Measurements from ENCODE around the gene COG4. TPM values are rescaled to one million over a fixed set of nuclear protein-coding genes. Genes with fewer than 3 reads are reported as not detected.

COG4 gene
- polyA plus RNA-seq, 1 experiment, result 71.7 TPM

DNA sequence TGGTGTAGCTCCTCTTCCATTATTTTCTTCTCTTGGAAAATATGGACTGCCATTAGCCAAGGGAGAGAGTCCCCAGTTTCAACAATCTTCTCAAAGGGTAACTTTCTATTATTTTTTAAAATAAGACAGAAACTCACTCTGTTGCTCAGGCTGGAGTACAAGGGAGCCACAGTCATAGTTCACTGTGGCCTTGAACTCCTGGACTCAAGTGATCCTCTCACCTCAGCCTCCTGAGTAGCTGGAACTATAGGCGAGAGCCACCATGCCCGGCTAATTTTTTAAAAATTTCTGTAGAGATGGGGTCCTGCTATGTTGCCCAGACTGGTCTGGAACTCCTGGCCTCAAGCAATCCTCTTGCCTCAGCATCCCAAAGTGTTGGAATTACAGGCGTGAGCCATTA lies 13.1 kb downstream of the COG4 start:
- TF ChIP-seq, protein P1, sequence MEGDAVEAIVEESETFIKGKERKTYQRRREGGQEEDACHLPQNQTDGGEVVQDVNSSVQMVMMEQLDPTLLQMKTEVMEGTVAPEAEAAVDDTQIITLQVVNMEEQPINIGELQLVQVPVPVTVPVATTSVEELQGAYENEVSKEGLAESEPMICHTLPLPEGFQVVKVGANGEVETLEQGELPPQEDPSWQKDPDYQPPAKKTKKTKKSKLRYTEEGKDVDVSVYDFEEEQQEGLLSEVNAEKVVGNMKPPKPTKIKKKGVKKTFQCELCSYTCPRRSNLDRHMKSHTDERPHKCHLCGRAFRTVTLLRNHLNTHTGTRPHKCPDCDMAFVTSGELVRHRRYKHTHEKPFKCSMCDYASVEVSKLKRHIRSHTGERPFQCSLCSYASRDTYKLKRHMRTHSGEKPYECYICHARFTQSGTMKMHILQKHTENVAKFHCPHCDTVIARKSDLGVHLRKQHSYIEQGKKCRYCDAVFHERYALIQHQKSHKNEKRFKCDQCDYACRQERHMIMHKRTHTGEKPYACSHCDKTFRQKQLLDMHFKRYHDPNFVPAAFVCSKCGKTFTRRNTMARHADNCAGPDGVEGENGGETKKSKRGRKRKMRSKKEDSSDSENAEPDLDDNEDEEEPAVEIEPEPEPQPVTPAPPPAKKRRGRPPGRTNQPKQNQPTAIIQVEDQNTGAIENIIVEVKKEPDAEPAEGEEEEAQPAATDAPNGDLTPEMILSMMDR (IDR thresholded peaks at IDR 0.05; ENCODE audit: insufficient read depth, low read depth, low read length), result no peak
- Histone ChIP-seq H3K36me3 (ENCODE audit: control insufficient read depth, insufficient read depth, low read length) (peaks cover 19% of the 10 kb centered on the region), H3K27me3 (ENCODE audit: control insufficient read depth, insufficient read depth, low read length) (no peaks in the 10 kb centered on the region), H3K4me3 (ENCODE audit: low read depth, low read length) (no peak overlapping the region)
- DNase-seq (ENCODE audit: low read depth), result no peak
- ChIA-PET CTCF (interaction anchor here (1.6 kb wide), 1 partner anchor 26 kb away, joined by 3 read pairs; no protein-coding TSS in a partner anchor), POLR2A (no interaction called here)

GRCh38 chr16:70508752-70509151 lies 14.6 kb downstream of the COG4 start:
- POLR2A ChIA-PET, result interaction anchor here (0.6 kb wide), 1 partner anchor 12 kb away, joined by 3 read pairs; no protein-coding TSS in a partner anchor
- Histone ChIP-seq H3K36me3 (ENCODE audit: control insufficient read depth, insufficient read depth, low read length) (peaks cover 16% of the 10 kb centered on the region), H3K4me3 (ENCODE audit: low read depth, low read length) (no peak overlapping the region), H3K27me3 (ENCODE audit: control insufficient read depth, insufficient read depth, low read length) (no peaks in the 10 kb centered on the region)
- TF ChIP-seq, protein P1 (IDR thresholded peaks at IDR 0.05; ENCODE audit: insufficient read depth, low read depth, low read length), result 0 out of 2 replicates have a peak, but pooled peaks have one; percentile 10
- CTCF ChIA-PET, result interaction anchor here (0.8 to 1.6 kb wide), 3 partner anchors 8 to 25 kb away, joined by 3 read pairs; no protein-coding TSS in a partner anchor
- no peak for DNase-seq (ENCODE audit: low read depth)

- H3K4me3 ChIP-seq (ENCODE audit: low read depth, low read length), result no peak overlapping the region
- peaks cover 30% of the 10 kb centered on the region for H3K36me3 ChIP-seq (ENCODE audit: control insufficient read depth, insufficient read depth, low read length)
- H3K27me3 ChIP-seq (ENCODE audit: control insufficient read depth, insufficient read depth, low read length), result no peaks in the 10 kb centered on the region
- TF ChIP-seq, protein P1 (IDR thresholded peaks at IDR 0.05; ENCODE audit: insufficient read depth, low read depth, low read length), result no peak
- ChIA-PET CTCF (no interaction called here), POLR2A (no interaction called here)
- DNase-seq (ENCODE audit: low read depth), result no peak
Measured at GRCh38 chr16:70496513-70496912, 26.8 kb downstream of the COG4 start.

DNA sequence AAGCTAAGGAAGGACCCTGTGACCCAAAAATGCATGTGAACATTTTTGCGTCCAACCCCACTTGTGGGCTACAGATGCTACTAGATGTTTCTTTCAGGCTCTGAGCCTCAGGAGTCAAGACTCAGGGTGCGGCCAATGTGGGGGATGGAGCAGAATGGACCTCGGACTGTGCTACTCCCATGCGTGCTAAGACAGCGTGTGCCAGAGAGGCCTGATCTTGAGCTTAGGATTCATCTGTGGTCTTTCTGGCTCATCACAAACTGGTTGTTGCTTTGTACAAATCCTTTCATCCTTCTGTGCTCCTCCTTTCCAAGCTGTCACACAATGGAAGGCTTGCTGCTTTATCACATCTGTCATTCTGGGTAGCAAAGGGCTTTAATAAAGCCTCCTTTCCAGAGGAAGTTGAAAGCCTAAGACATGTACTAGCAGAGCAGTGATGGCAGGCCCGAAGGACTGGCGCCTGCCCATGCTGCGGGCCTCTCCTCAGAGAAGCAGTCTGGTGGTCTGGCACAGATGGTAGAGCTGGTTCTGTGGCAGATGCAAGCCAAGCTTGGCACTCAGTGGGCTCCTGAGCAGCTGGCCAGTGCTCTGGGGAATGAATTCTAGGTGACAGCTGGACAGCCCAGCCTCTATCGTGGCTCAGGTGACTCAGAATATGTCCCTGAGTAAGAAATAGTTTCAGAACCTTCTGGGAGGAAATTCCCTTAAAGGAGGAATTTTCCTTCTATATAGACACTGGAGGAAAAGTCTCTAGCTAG lies 27.8 kb downstream of the COG4 start:
- DNase-seq (ENCODE audit: low read depth), result no peak
- Histone ChIP-seq H3K36me3 (ENCODE audit: control insufficient read depth, insufficient read depth, low read length) (peaks cover 27% of the 10 kb centered on the region), H3K4me3 (ENCODE audit: low read depth, low read length) (no peak overlapping the region), H3K27me3 (ENCODE audit: control insufficient read depth, insufficient read depth, low read length) (no peaks in the 10 kb centered on the region)
- TF ChIP-seq, protein P1 (IDR thresholded peaks at IDR 0.05; ENCODE audit: insufficient read depth, low read depth, low read length), result no peak
- ChIA-PET POLR2A (no interaction called here), CTCF (interaction anchor here (1.3 kb wide), 1 partner anchor 79 kb away, joined by 3 read pairs; no protein-coding TSS in a partner anchor)

DNA sequence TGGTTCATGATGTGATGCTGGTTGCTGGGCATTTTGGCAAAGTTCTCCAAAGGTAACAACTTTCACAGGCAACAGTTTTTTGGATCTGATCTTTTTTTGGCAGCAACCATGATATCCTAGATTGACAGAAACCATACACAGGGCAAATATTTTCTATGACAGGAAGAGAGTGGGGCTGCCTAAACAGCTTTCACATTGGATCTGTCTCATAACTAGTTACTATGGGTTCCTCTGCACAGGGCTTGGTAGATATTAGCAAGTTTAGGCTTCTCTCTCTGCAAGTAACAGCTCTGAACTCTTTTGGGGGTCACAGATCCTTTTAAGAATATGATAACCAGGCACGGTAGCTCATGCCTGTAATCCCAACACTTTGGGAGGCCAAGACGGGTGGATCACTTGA lies 28.6 kb downstream of the COG4 start:
- H3K4me3 ChIP-seq (ENCODE audit: low read depth, low read length), result no peak overlapping the region
- CTCF ChIA-PET, result interaction anchor here (1.3 kb wide), 1 partner anchor 80 kb away, joined by 3 read pairs; no protein-coding TSS in a partner anchor
- H3K36me3 ChIP-seq (ENCODE audit: control insufficient read depth, insufficient read depth, low read length), result peaks cover 28% of the 10 kb centered on the region
- TF ChIP-seq, protein P1 (IDR thresholded peaks at IDR 0.05; ENCODE audit: insufficient read depth, low read depth, low read length), result no peak
- no peak for DNase-seq (ENCODE audit: low read depth)
- H3K27me3 ChIP-seq (ENCODE audit: control insufficient read depth, insufficient read depth, low read length), result no peaks in the 10 kb centered on the region
- POLR2A ChIA-PET, result no interaction called here
